Fibroblast of pulmonary artery (primary cell): ENCODE data around the gene DOCK3.
"Not testable (repeated sequence)": the region's sequence is repeated elsewhere in the genome, so short reads cannot be mapped to it uniquely, and the experiment has no call there.

ENCODE experiments used
- DNase-seq: peaks from one replicate; pipeline ENCODE4 v3.0.0-alpha.2; 2010; ENCODE audit warnings: low read depth
- H3K4me3 ChIP-seq: replicated peaks from 2 replicates; pipeline ENCODE4 v1.5.1; 2011; ENCODE audit warnings: low read depth, mild to moderate bottlenecking, control low read depth, low read length, moderate library complexity
- TF ChIP-seq, protein P1 (sequence below): IDR thresholded peaks from 2 replicates; pipeline ENCODE4 v1.5.1; 2011; ENCODE audit warnings: mild to moderate bottlenecking, control low read depth, low read length, inconsistent platforms; ENCODE audit errors: missing control alignments

Gene DOCK3

DNA sequence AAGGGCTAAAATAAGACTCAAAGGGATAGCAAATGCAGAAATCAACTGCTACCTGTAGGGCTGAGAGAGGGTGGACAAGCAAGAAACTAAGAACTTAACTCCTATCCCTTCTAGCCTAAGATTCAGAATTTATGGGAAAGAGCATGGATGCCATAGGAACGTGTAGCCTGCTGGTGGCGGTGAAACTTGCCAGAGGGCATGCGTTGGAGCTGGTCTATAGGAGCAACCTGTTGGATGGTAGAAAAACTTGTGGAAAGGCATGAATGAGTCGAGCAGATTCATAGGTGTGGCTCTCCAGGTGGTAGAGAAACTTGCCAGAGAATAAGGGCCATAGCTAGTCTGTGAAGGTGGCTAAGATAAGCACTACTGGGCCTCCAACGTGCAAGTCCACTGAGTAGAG, 137.2 kb downstream of the DOCK3 start:
- TF ChIP-seq, protein P1, sequence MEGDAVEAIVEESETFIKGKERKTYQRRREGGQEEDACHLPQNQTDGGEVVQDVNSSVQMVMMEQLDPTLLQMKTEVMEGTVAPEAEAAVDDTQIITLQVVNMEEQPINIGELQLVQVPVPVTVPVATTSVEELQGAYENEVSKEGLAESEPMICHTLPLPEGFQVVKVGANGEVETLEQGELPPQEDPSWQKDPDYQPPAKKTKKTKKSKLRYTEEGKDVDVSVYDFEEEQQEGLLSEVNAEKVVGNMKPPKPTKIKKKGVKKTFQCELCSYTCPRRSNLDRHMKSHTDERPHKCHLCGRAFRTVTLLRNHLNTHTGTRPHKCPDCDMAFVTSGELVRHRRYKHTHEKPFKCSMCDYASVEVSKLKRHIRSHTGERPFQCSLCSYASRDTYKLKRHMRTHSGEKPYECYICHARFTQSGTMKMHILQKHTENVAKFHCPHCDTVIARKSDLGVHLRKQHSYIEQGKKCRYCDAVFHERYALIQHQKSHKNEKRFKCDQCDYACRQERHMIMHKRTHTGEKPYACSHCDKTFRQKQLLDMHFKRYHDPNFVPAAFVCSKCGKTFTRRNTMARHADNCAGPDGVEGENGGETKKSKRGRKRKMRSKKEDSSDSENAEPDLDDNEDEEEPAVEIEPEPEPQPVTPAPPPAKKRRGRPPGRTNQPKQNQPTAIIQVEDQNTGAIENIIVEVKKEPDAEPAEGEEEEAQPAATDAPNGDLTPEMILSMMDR = no peak
- no peak for DNase-seq

DNA sequence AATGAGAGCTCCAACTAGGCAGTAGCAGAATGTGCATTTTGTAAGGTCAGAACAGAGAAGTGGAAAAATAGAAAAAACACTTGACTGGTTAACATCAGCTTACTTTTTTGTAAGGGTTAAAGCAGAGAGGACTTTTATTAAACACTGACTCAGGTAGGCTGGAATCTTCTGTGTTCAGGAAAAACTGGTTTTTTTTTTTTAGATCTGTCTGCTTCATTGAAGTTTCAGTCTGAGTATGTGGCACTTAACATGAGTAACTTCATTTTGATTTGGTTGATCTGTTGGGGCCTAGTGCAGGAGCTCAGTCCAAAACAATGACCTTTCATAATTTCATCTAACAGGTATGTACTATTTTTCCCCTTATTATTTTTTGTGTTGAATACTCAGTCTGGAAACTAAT, 141.1 kb downstream of the DOCK3 start:
- no peak for DNase-seq
- TF ChIP-seq, protein P1 = no peak
- H3K4me3 ChIP-seq = no peak overlapping the region

More for the DNA sequence above, 137.2 kb downstream of the DOCK3 start:
- H3K4me3 ChIP-seq = no peak overlapping the region

DNA sequence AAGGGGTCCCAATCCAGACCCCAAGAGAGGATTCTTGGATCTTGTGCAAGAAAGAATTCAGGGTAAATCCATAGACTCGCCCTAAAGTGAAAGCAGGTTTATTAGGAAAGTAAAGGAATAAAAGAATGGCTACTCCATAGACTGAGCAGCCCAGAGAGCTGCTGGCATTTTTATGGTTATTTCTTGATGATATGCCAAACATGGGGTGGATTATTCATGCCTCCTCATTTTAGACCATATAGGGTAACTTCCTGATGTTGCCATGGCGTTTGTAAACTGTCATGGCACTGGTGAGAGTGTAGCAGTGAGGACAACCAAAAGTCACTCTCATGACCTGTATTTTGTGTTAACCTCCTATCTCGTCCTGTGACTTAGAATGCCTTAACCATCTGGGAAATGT, 142.2 kb downstream of the DOCK3 start:
- TF ChIP-seq, protein P1 = no peak
- no peak for DNase-seq
- no peak overlapping the region for H3K4me3 ChIP-seq

DNA sequence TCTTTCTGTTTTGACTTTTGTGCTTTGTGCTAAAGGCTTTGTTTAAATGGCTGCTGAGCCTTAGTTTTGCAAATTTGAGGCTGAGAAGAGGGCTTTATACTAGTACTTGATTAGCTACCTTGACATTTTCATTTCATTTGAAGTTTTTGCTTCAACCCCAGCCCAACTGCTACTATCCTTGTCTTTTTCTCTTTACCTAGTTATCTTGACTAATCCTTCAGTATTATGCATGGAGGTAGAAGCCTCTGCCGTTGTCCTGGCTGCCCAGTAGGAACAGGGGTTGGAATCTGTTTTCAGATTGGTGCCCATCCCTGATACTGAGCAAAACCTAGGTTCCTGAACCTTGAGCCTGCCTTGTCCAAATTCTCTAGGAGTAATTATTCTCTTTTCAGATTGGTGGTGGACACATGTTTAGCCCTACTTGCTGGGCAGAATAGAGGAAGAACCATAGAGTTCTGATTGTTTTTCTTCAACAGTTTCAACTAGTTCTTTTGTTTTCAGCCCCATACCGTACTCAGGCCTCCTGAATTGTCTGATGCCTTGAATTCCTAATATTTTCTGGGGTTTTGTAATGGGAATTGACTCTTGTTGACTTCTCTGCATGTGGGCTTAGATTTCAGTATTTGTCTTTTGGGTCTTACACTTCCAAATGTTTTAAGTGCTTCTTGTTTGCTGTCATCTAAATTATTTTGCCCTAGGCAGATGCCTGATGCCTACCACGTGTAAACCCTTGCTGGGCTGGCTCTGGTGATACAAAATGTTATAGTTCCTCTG, 143.2 kb downstream of the DOCK3 start:
- H3K4me3 ChIP-seq = no peak overlapping the region
- TF ChIP-seq, protein P1 = no peak
- DNase-seq = no peak

DNA sequence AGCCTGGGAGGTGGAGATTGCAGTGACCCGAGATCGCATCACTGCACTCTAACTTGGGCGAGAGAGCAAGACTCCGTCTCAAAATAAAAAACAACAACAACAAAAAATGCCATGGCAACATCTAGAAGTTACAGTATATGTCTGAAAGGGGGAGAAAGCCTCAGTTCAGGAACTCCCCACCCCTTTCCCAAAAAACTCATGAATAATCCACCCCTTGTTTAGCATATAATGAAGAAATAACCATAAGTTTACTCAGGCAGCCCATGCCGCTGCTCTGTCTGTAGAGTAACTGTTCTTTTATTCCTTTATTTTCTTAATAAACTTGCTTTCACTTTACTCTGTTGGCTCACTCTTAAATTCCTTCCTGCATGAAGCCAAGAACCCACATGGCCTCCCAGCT, 145.2 kb downstream of the DOCK3 start:
- no peak overlapping the region for H3K4me3 ChIP-seq
- DNase-seq = no peak
- TF ChIP-seq, protein P1 = no peak

DNA sequence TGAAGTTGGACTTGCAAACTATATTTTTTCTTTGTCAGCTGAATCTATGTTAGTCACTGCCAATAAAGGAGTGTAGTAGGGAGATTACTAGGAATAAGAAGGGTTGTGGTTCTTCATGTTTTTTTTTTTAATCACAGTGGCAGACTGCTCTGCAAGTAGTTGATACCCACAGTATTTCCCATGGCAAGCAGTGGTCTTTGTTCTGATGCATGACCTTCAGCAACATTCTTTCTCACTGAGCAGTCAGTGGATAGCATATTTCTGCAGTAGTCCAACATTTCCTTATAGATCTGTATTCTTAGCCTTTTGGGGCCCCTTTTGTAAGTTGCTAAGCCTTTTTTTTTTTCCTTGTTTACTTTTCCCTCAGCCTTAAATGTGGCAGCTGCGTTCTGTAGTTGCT, 151.1 kb downstream of the DOCK3 start:
- TF ChIP-seq, protein P1 = no peak
- DNase-seq = no peak
- H3K4me3 ChIP-seq = no peak overlapping the region

DNA sequence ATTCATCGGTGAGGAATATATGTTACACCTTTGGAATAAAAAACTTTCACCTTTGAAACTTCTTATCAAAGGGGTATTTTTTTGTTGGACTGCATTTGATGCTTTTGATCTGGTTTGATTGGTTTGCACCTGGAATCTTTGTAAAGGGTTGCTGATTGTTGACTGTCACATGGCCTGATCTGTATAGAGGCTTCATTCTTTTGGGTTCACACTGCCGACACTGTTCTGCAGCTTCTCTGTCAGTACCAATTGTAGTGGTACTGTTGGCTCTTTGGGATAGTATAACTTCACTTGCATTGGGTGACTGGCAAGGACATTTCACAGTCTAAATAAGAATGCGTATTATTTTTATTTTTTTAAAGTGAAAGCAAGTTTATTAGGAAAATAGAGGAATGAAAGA, 155.7 kb downstream of the DOCK3 start:
- no peak overlapping the region for H3K4me3 ChIP-seq
- DNase-seq = no peak
- TF ChIP-seq, protein P1 = no peak

DNA sequence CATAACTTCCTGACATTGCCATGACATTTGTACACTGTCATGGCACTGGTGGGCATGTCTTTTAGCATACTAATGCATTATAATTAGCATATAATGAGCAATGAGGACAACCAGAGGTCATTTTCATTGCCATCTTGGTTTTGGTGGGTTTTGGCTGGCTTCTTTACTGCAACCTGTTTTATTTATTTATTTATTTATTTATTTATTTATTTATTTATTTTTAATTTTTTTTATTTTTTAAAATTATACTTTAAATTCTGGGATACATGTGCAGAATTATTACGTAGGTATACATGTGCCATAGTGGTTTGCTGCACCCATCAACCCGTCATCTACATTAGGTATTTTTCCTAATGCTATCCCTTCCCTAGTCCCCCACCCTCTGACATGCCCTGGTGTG, 156.3 kb downstream of the DOCK3 start:
- not testable (repeated sequence) for DNase-seq, H3K4me3 ChIP-seq
